CD8-positive, alpha-beta memory T cell (primary cell): Measurements from ENCODE around the gene ZSWIM3. TPM values are rescaled to one million over a fixed set of nuclear protein-coding genes. Genes with fewer than 3 reads are reported as not detected.

Experiments used
- CTCF ChIA-PET: fragments of 350-600 bp; sonication (Branson Sonifier 250); formaldehyde crosslinking; loops from one replicate; lab custom pipeline; 2021; ENCODE audit warnings: antibody characterized with exemption; lab: Charles Lee
- POLR2A ChIA-PET: fragments of 350-600 bp; sonication (Branson Sonifier 250); formaldehyde crosslinking; loops from one replicate; lab custom pipeline; 2021; ENCODE audit warnings: antibody characterized with exemption; lab: Charles Lee
- DNase-seq, 5 donors: peaks; one replicate each; pipeline versions ENCODE4 v3.0.0 to v3.0.0-alpha.2; 2020 to 2022; ENCODE audit warnings: mixed read lengths in 1 of 5
- H3K27ac ChIP-seq: one replicate; pipeline ENCODE4 v1.7.0; 2013; ENCODE audit warnings: low read depth, mild to moderate bottlenecking, low read length, moderate library complexity
- H3K27me3 ChIP-seq: 2 replicates; pipeline ENCODE4 v1.7.0; 2013; ENCODE audit warnings: low read length, mild to moderate bottlenecking; ENCODE audit not compliant: insufficient read depth, poor library complexity, severe bottlenecking
- H3K36me3 ChIP-seq: 2 replicates; pipeline ENCODE4 v1.7.0; 2013; ENCODE audit warnings: mild to moderate bottlenecking, low read length, moderate library complexity; ENCODE audit not compliant: insufficient read depth
- H3K4me1 ChIP-seq: 2 replicates; pipeline ENCODE4 v1.7.0; 2013; ENCODE audit warnings: mild to moderate bottlenecking, low read length, moderate library complexity; ENCODE audit not compliant: insufficient read depth
- H3K4me3 ChIP-seq: 2 replicates; pipeline ENCODE4 v1.7.0; 2013; ENCODE audit warnings: mild to moderate bottlenecking, low read length
- H3K9me3 ChIP-seq: 2 replicates; pipeline ENCODE4 v1.7.0; 2013; ENCODE audit warnings: mild to moderate bottlenecking, low read length
- H3K27ac Mint-ChIP-seq, 8 donors: one replicate each; pipeline ENCODE4 v1.8.0; 2020 to 2021; ENCODE audit warnings: mixed read lengths in 8 of 8, mild to moderate bottlenecking in 6 of 8, inconsistent platforms in 3 of 8, moderate library complexity in 3 of 8
- H3K27me3 Mint-ChIP-seq, 2 donors: one replicate each; pipeline ENCODE4 v1.8.0; 2020 to 2021; ENCODE audit warnings: mixed read lengths in 2 of 2, mild to moderate bottlenecking in 1 of 2, moderate library complexity in 1 of 2
- H3K36me3 Mint-ChIP-seq, 3 donors: one replicate each; pipeline ENCODE4 v1.8.0; 2020 to 2021; ENCODE audit warnings: mixed read lengths in 3 of 3, inconsistent platforms in 1 of 3, mild to moderate bottlenecking in 1 of 3
- H3K4me1 Mint-ChIP-seq, 3 donors: one replicate each; pipeline ENCODE4 v1.8.0; 2020 to 2021; ENCODE audit warnings: mixed read lengths in 3 of 3, inconsistent platforms in 1 of 3, mild to moderate bottlenecking in 1 of 3
- H3K4me3 Mint-ChIP-seq, 7 donors: one replicate each; pipeline ENCODE4 v1.8.0; 2020 to 2021; ENCODE audit warnings: mixed read lengths in 7 of 7, mild to moderate bottlenecking in 6 of 7, moderate library complexity in 4 of 7, inconsistent platforms in 2 of 7
- H3K9me3 Mint-ChIP-seq, 5 donors: one replicate each; pipeline ENCODE4 v1.8.0; 2020 to 2022; ENCODE audit warnings: mixed read lengths in 5 of 5, mild to moderate bottlenecking in 3 of 5, moderate library complexity in 2 of 5, inconsistent platforms in 1 of 5
- polyA plus RNA-seq: library from polyadenylated mRNA; unstranded; fragments of 300-500 nt; fragmentation: Illumina TruSeq; gene quantifications from one replicate; pipeline ENCODE4 v1.2.3, GENCODE V29; 2021
- total RNA-seq, 2 experiments: library from RNA; stranded (reverse); gene quantifications; one replicate each; pipeline ENCODE4 v1.2.3, GENCODE V29; 2021

Gene ZSWIM3
- total and polyA plus RNA-seq, 3 experiments from 2014 or later = 2.0 to 6.5 (median 5.9) TPM

GRCh38 chr20:45904583-45905504, 47.4 kb downstream of the ZSWIM3 start:
- CTCF ChIA-PET = no interaction called here
- H3K36me3 ChIP-seq = no peaks in the 10 kb centered on the region
- peak overlapping the region in 1 of 8 donors; percentile 30 for H3K27ac Mint-ChIP-seq

GRCh38 chr20:45905505-45906079, 48.2 kb downstream of the ZSWIM3 start:
- Histone ChIP-seq H3K4me3 (no peak overlapping the region), H3K27ac (no peak overlapping the region), H3K36me3 (no peaks in the 10 kb centered on the region), H3K9me3 (no peaks in the 10 kb centered on the region), H3K27me3 (no peaks in the 10 kb centered on the region), H3K4me1 (peaks cover under 1% of the 10 kb centered on the region)
- no peak for DNase-seq
- Mint-ChIP-seq H3K4me1 (peaks cover 1 to 2% (median 2%) of the 10 kb centered on the region in 3 donors), H3K36me3 (no peaks in the 10 kb centered on the region), H3K27me3 (no peaks in the 10 kb centered on the region), H3K4me3 (no peak overlapping the region), H3K27ac (no peak overlapping the region), H3K9me3 (no peaks in the 10 kb centered on the region)
- CTCF ChIA-PET = no interaction called here
- POLR2A ChIA-PET = interaction anchor here (0.9 kb wide), 1 partner anchor 29 kb away, joined by 3 read pairs; the partner anchor contains the start of gene PCIF1

More at GRCh38 chr20:45904583-45905504, 47.4 kb downstream of the ZSWIM3 start:
- Mint-ChIP-seq H3K36me3 (no peaks in the 10 kb centered on the region), H3K9me3 (no peaks in the 10 kb centered on the region), H3K4me1 (no peaks in the 10 kb centered on the region), H3K27me3 (no peaks in the 10 kb centered on the region), H3K4me3 (no peak overlapping the region)
- Histone ChIP-seq H3K9me3 (no peaks in the 10 kb centered on the region), H3K4me1 (no peaks in the 10 kb centered on the region), H3K4me3 (no peak overlapping the region), H3K27ac (no peak overlapping the region), H3K27me3 (no peaks in the 10 kb centered on the region)
- no peak for DNase-seq
- POLR2A ChIA-PET = interaction anchor here (0.6 kb wide), 1 partner anchor 15 kb away, joined by 3 read pairs; no protein-coding TSS in a partner anchor

GRCh38 chr20:45907219-45907948, 50.0 kb downstream of the ZSWIM3 start:
- peaks cover 13% of the 10 kb centered on the region for H3K4me1 ChIP-seq
- ChIA-PET CTCF (interaction anchor here (1.8 kb wide), 1 partner anchor 17 kb away, joined by 4 read pairs; the partner anchor contains the start of genes CTSA and NEURL2), POLR2A (no interaction called here)
- peaks cover 0 to 6% of the 10 kb centered on the region in 2 donors for H3K27me3 Mint-ChIP-seq
- no peaks in the 10 kb centered on the region for H3K9me3 ChIP-seq
- no peaks in the 10 kb centered on the region for H3K27me3 ChIP-seq
- no peak overlapping the region for H3K27ac ChIP-seq
- H3K9me3 Mint-ChIP-seq = no peaks in the 10 kb centered on the region
- H3K4me1 Mint-ChIP-seq = peaks cover 12 to 19% (median 14%) of the 10 kb centered on the region in 3 donors
- H3K36me3 Mint-ChIP-seq = no peaks in the 10 kb centered on the region
- H3K4me3 Mint-ChIP-seq = no peak overlapping the region
- no peak overlapping the region for H3K4me3 ChIP-seq
- H3K27ac Mint-ChIP-seq = no peak overlapping the region
- H3K36me3 ChIP-seq = no peaks in the 10 kb centered on the region
- DNase-seq = no peak

GRCh38 chr20:45908084-45908483, 50.7 kb downstream of the ZSWIM3 start:
- Mint-ChIP-seq H3K4me3 (peak overlapping the region in 1 of 7 donors; percentile 21), H3K36me3 (no peaks in the 10 kb centered on the region), H3K9me3 (no peaks in the 10 kb centered on the region), H3K27ac (peak overlapping the region in 4 of 8 donors; percentile 5 to 41 (median 10)), H3K27me3 (peaks cover 0 to 6% of the 10 kb centered on the region in 2 donors), H3K4me1 (peaks cover 13 to 20% (median 15%) of the 10 kb centered on the region in 3 donors)
- Histone ChIP-seq H3K9me3 (no peaks in the 10 kb centered on the region), H3K4me1 (peaks cover 13% of the 10 kb centered on the region), H3K36me3 (no peaks in the 10 kb centered on the region), H3K4me3 (no peak overlapping the region), H3K27me3 (no peaks in the 10 kb centered on the region), H3K27ac (no peak overlapping the region)
- CTCF ChIA-PET = interaction anchor here (1.8 kb wide), 1 partner anchor 18 kb away, joined by 4 read pairs; the partner anchor contains the start of genes CTSA and NEURL2
- DNase-seq = no peak
- POLR2A ChIA-PET = no interaction called here

GRCh38 chr20:45909336-45909808, 52.0 kb downstream of the ZSWIM3 start:
- no peaks in the 10 kb centered on the region for H3K9me3 ChIP-seq
- no peaks in the 10 kb centered on the region for H3K36me3 Mint-ChIP-seq
- H3K27ac Mint-ChIP-seq = peak overlapping the region in 1 of 8 donors; percentile 89
- CTCF ChIA-PET = interaction anchor here (1.1 kb wide), 1 partner anchor 19 kb away, joined by 4 read pairs; no protein-coding TSS in a partner anchor
- no peaks in the 10 kb centered on the region for H3K27me3 ChIP-seq
- DNase-seq = no peak
- peaks cover 13 to 20% (median 15%) of the 10 kb centered on the region in 3 donors for H3K4me1 Mint-ChIP-seq
- POLR2A ChIA-PET = interaction anchor here (3.4 kb wide), 1 partner anchor 25 kb away, joined by 19 read pairs; the partner anchor contains the start of gene PCIF1
- peaks cover 4 to 10% of the 10 kb centered on the region in 2 donors for H3K27me3 Mint-ChIP-seq
- peaks cover 13% of the 10 kb centered on the region for H3K4me1 ChIP-seq
- no peak overlapping the region for H3K4me3 ChIP-seq
- H3K27ac ChIP-seq = peak overlapping the region; percentile 39
- H3K4me3 Mint-ChIP-seq = peak overlapping the region in 1 of 7 donors; percentile 23
- H3K36me3 ChIP-seq = no peaks in the 10 kb centered on the region
- no peaks in the 10 kb centered on the region for H3K9me3 Mint-ChIP-seq

GRCh38 chr20:45909817-45910669, 52.6 kb downstream of the ZSWIM3 start:
- ChIA-PET CTCF (interaction anchor here (1.1 kb wide), 1 partner anchor 20 kb away, joined by 4 read pairs; no protein-coding TSS in a partner anchor), POLR2A (interaction anchor here (0.6 to 3.4 kb wide), 3 partner anchors 24 to 52 kb away, joined by 3 to 19 read pairs (median 6); partner anchors contain the start of gene PCIF1)
- Mint-ChIP-seq H3K9me3 (no peaks in the 10 kb centered on the region), H3K4me1 (peaks cover 13 to 20% (median 15%) of the 10 kb centered on the region in 3 donors), H3K27me3 (peaks cover 8 to 14% of the 10 kb centered on the region in 2 donors), H3K4me3 (peak overlapping the region; percentile 69 to 92 (median 86)), H3K27ac (peak overlapping the region in 6 of 8 donors; percentile 25 to 90 (median 78)), H3K36me3 (no peaks in the 10 kb centered on the region)
- no peaks in the 10 kb centered on the region for H3K36me3 ChIP-seq
- H3K27me3 ChIP-seq = no peaks in the 10 kb centered on the region
- no peak overlapping the region for H3K4me3 ChIP-seq
- no peaks in the 10 kb centered on the region for H3K9me3 ChIP-seq
- peaks cover 13% of the 10 kb centered on the region for H3K4me1 ChIP-seq
- DNase-seq = no peak
- H3K27ac ChIP-seq = peak overlapping the region; percentile 39
